HAP-1 (cell line): Measurements from ENCODE around the gene TSSK3.

ENCODE experiments used
- DNase-seq, 2 experiments: peaks; one replicate each; pipeline ENCODE4 v3.0.0-alpha.2; 2016 to 2020; ENCODE audit warnings: low spot score in 2 of 2
- H3K27me3 ChIP-seq: fragments of 250-450 bp; sonication (Bioruptor Pico); 2 replicates; pipeline ENCODE4 v1.5.1; 2020; ENCODE audit warnings: low read depth, mild to moderate bottlenecking, moderate library complexity
- H3K36me3 ChIP-seq: fragments of 250-450 bp; sonication (Bioruptor Pico); replicated peaks from 2 replicates; pipeline ENCODE4 v1.5.1; 2020; ENCODE audit warnings: mild to moderate bottlenecking
- H3K4me1 ChIP-seq: fragments of 250-450 bp; sonication (Bioruptor Pico); 2 replicates; pipeline ENCODE4 v1.5.1; 2020; ENCODE audit warnings: mild to moderate bottlenecking
- H3K4me3 ChIP-seq: fragments of 250-450 bp; sonication (Bioruptor Pico); 2 replicates; pipeline ENCODE4 v1.5.1; 2020; ENCODE audit warnings: mild to moderate bottlenecking, moderate library complexity
- H3K9me3 ChIP-seq: fragments of 250-450 bp; sonication (Bioruptor Pico); 2 replicates; pipeline ENCODE4 v1.5.1; 2020; ENCODE audit warnings: mild to moderate bottlenecking, moderate library complexity
- in situ Hi-C: fragments of 300-500 bp; cut with MboI; formaldehyde crosslinking; loops from 3 replicates; pipeline ENCODE4 v1.14.3; 2020; ENCODE audit warnings: low sequenced_read_pairs, inconsistent platforms, mixed read lengths

TSSK3 gene

GRCh38 chr1:32362474-32363313 lies at the start of gene TSSK3, which contains the start of gene FAM229A:
TSS of gene TSSK3 (plus strand) at chr1:32362539. CDS start at chr1:32362702, 163 bp downstream.
TSS of gene FAM229A (minus strand) at chr1:32362485. CDS start at chr1:32362091, 394 bp downstream.
- H3K27me3 ChIP-seq = no peaks in the 10 kb centered on the region
- no peak for DNase-seq
- H3K4me3 ChIP-seq = no peak within 1 kb of the TSS
- H3K36me3 ChIP-seq = peaks cover 28% of the 10 kb centered on the region
- in situ Hi-C loops = no loop called here
- no peaks in the 10 kb centered on the region for H3K9me3 ChIP-seq
- H3K4me1 ChIP-seq = no peaks in the 10 kb centered on the region

- Histone ChIP-seq H3K27me3 (no peaks in the 10 kb centered on the region), H3K9me3 (no peaks in the 10 kb centered on the region), H3K4me1 (no peaks in the 10 kb centered on the region), H3K4me3 (no peak overlapping the region), H3K36me3 (peaks cover 40% of the 10 kb centered on the region)
- DNase-seq = no peak
- in situ Hi-C loops = no loop called here
These were observed 45.4 kb upstream of the TSSK3 start for GRCh38 chr1:32316903-32317277.

DNA sequence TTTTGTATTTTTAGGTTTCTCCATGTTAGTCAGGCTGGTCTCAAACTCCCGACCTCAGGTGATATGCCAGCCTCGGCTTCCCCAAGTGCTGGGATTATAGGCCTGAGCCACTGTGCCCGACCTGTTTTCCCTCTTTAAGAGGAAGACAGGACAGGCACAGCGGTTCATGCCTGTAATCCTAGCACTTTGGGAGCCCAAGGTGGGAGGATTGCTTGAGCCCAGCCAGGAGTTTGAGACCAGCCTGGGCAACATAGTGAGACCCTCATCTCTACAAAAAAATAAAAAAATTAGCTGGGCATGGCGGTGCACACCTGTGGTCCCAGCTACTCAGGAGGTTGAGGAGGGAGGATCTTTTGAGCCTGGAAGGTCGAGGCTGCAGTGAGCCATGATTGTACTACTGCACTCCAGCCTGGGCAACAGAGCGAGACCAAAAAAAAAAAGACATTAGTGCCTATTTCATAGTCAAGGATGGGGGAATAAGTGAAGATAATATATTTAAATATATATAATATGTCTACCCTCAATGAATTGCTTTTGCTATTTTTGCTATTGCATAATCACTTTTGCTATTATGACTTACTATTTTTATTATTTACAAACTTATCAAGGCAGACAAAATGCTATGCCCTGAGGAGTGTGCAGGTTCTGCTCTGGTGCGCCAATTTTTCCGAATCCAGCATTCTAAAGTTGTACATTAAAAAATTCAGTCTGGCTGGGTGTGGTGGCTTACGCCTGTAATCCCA lies 44.0 kb upstream of the TSSK3 start:
- Histone ChIP-seq H3K36me3 (peaks cover 49% of the 10 kb centered on the region), H3K4me3 (no peak overlapping the region), H3K9me3 (no peaks in the 10 kb centered on the region), H3K27me3 (no peaks in the 10 kb centered on the region), H3K4me1 (no peaks in the 10 kb centered on the region)
- in situ Hi-C loops = no loop called here
- no peak for DNase-seq

GRCh38 chr1:32321712-32322291 lies 40.5 kb upstream of the TSSK3 start:
- Histone ChIP-seq H3K36me3 (peaks cover 67% of the 10 kb centered on the region), H3K4me1 (no peaks in the 10 kb centered on the region)
- in situ Hi-C loops = no loop called here

GRCh38 chr1:32327204-32327603 lies 35.1 kb upstream of the TSSK3 start:
- peaks cover 86% of the 10 kb centered on the region for H3K36me3 ChIP-seq
- no peaks in the 10 kb centered on the region for H3K4me1 ChIP-seq
- in situ Hi-C loops = no loop called here

More at GRCh38 chr1:32321712-32322291, 40.5 kb upstream of the TSSK3 start:
- no peaks in the 10 kb centered on the region for H3K9me3 ChIP-seq
- H3K4me3 ChIP-seq = no peak overlapping the region
- no peaks in the 10 kb centered on the region for H3K27me3 ChIP-seq
- no peak for DNase-seq

DNA sequence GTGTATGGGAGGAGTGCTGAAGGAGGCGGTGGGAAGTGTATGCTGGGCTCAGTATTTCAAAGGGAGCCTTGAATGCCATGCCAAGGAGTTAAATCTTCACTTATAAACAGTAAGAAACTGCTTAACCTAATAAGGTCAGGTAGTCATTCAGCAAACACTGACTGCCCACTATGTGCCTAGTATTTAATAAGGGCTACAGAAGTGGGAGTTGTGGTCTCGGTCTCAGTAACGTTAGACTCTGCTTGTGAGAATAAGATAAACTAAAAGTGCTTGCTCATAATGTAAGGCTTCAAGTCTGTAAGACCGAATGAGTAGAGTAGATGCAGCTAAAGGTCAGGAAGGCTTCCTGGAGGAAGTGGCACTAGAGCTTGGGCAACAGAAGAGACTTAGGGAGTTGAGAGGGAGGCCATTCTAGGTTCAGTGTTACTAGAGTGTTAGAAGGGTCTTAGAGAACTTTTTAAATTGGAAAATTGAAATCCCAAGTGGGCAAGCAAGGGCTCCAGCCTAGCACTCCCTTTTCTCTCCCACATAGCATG lies 32.3 kb upstream of the TSSK3 start:
- in situ Hi-C loops = no loop called here
- H3K36me3 ChIP-seq = peaks cover 96% of the 10 kb centered on the region

More at GRCh38 chr1:32327204-32327603, 35.1 kb upstream of the TSSK3 start:
- no peak overlapping the region for H3K4me3 ChIP-seq
- no peaks in the 10 kb centered on the region for H3K9me3 ChIP-seq
- no peaks in the 10 kb centered on the region for H3K27me3 ChIP-seq
- DNase-seq = no peak

DNA sequence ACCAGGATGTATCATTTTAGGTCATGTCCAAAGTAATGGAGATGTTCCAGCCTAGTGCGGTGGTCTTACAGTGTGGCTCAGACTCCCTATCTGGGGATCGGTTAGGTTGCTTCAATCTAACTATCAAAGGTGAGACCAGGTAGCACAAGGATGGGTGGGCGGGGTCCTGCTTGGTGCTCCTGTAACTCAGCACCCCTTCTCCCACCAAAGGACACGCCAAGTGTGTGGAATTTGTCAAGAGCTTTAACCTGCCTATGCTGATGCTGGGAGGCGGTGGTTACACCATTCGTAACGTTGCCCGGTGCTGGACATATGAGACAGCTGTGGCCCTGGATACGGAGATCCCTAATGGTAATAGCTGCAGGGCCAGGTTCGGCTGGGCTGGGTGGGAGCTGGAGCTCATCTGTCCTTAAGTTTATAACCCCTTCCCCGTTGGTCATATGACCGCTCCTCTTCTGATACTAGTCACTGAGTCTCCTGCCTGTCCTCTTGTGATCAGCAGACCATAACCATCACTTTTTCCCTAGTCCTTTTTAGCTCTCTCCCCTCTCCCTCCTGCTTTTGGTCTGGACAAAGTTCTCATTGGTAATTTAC lies 31.7 kb upstream of the TSSK3 start:
- Histone ChIP-seq H3K4me3 (no peak overlapping the region), H3K36me3 (peaks cover 91% of the 10 kb centered on the region), H3K4me1 (peaks cover 9% of the 10 kb centered on the region), H3K27me3 (no peaks in the 10 kb centered on the region), H3K9me3 (no peaks in the 10 kb centered on the region)
- DNase-seq = no peak
- in situ Hi-C loops = no loop called here

More for the DNA sequence above, 32.3 kb upstream of the TSSK3 start:
- Histone ChIP-seq H3K27me3 (no peaks in the 10 kb centered on the region), H3K4me1 (peaks cover 9% of the 10 kb centered on the region), H3K4me3 (no peak overlapping the region), H3K9me3 (no peaks in the 10 kb centered on the region)
- DNase-seq = no peak

GRCh38 chr1:32331549-32331948 lies 30.8 kb upstream of the TSSK3 start:
- peaks cover 83% of the 10 kb centered on the region for H3K36me3 ChIP-seq
- no peak overlapping the region for H3K4me3 ChIP-seq
- DNase-seq = no peak
- H3K9me3 ChIP-seq = no peaks in the 10 kb centered on the region
- peaks cover 12% of the 10 kb centered on the region for H3K4me1 ChIP-seq
- in situ Hi-C loops = no loop called here
- no peaks in the 10 kb centered on the region for H3K27me3 ChIP-seq

DNA sequence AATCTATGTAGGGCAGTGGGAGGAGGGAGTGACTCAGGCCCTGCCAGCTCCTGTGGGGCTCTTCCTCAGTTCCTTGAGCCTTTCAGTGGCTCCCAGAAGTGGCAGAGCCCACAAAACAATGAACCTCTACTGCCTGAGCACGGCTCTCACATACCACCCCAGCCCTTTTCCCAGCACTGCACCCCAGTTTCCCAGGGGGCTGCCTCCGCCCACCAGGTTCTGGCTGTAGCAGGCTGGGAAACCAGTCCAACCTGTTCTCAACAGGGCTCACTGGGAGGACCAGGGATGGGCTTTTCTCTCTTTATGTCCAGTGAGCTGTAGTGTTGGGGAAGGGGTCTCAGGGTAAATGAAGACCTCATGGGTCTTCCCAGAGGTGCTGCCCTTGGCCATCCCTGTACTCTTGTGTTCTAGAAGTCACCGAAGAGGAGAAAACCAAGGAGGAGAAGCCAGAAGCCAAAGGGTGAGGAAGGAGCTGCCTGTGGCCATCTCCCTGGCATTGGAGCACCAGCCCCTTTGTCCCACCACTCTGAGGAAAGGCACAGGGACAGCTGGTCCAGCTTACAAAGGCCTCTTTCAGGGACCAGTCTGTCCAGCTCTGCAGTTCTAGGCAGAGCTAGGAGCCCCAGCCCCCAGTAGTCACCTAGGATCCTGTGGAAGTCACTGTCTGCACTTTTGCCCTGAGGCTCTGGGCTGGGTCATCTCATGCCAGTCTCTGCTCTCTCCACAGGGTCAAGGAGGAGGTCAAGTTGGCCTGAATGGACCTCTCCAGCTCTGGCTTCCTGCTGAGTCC lies 29.9 kb upstream of the TSSK3 start:
- in situ Hi-C loops = no loop called here
- Histone ChIP-seq H3K27me3 (no peaks in the 10 kb centered on the region), H3K4me1 (peaks cover 12% of the 10 kb centered on the region), H3K36me3 (peaks cover 76% of the 10 kb centered on the region), H3K9me3 (no peaks in the 10 kb centered on the region), H3K4me3 (no peak overlapping the region)
- no peak for DNase-seq

- no peak overlapping the region for H3K4me3 ChIP-seq
- H3K4me1 ChIP-seq = peaks cover 12% of the 10 kb centered on the region
These were observed 28.9 kb upstream of the TSSK3 start for GRCh38 chr1:32333251-32333963.

GRCh38 chr1:32334274-32334861 lies 28.0 kb upstream of the TSSK3 start:
- H3K9me3 ChIP-seq = no peaks in the 10 kb centered on the region
- peaks cover 59% of the 10 kb centered on the region for H3K36me3 ChIP-seq
- peaks cover 12% of the 10 kb centered on the region for H3K4me1 ChIP-seq
- in situ Hi-C loops = no loop called here
- H3K4me3 ChIP-seq = peak overlapping the region; percentile 66
- H3K27me3 ChIP-seq = no peaks in the 10 kb centered on the region
- DNase-seq = peak in 1 of 2 experiments; percentile 42

More at GRCh38 chr1:32333251-32333963, 28.9 kb upstream of the TSSK3 start:
- Histone ChIP-seq H3K27me3 (no peaks in the 10 kb centered on the region), H3K9me3 (no peaks in the 10 kb centered on the region), H3K36me3 (peaks cover 68% of the 10 kb centered on the region)
- no peak for DNase-seq
- in situ Hi-C loops = no loop called here
